ENCODE data around the gene SHB. TPM values are rescaled to one million over a fixed set of nuclear protein-coding genes. Genes with fewer than 3 reads are reported as not detected.
A peak's percentile ranks its signal among the peaks of the same experiment; 100 is the strongest.

SHB gene
- total and polyA plus RNA-seq, 2 experiments from 2014 or later = 28.2 to 46.9 TPM

DNA sequence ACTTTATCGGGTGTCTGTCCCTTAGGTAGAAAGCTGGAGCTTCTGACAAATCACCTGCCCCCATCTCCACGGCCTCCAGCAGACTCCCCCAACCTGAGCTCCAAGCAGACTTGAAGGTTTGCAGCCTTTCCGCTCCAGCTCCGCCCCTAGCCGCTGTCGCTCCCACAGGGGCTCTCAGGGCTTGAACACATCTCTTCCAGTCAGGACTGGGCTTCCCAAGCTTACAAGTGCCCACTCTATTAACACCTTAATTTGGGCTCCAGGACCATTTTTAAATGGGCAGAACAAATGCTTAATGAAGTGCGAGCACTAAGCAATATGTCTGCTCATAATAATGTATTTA, 147.9 kb downstream of the SHB start:
- TF ChIP-seq, protein P1, sequence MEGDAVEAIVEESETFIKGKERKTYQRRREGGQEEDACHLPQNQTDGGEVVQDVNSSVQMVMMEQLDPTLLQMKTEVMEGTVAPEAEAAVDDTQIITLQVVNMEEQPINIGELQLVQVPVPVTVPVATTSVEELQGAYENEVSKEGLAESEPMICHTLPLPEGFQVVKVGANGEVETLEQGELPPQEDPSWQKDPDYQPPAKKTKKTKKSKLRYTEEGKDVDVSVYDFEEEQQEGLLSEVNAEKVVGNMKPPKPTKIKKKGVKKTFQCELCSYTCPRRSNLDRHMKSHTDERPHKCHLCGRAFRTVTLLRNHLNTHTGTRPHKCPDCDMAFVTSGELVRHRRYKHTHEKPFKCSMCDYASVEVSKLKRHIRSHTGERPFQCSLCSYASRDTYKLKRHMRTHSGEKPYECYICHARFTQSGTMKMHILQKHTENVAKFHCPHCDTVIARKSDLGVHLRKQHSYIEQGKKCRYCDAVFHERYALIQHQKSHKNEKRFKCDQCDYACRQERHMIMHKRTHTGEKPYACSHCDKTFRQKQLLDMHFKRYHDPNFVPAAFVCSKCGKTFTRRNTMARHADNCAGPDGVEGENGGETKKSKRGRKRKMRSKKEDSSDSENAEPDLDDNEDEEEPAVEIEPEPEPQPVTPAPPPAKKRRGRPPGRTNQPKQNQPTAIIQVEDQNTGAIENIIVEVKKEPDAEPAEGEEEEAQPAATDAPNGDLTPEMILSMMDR (IDR thresholded peaks at IDR 0.05; ENCODE audit: low read depth, low read length) = no peak
- Histone ChIP-seq H3K4me3 (no peak overlapping the region), H3K9me3 (ENCODE audit: low read depth) (no peaks in the 10 kb centered on the region), H3K4me1 (ENCODE audit: low read depth) (peaks cover 17% of the 10 kb centered on the region), H3K27me3 (no peaks in the 10 kb centered on the region), H3K27ac (no peak overlapping the region), H3K36me3 (peaks cover 2% of the 10 kb centered on the region)
- no peak for DNase-seq (ENCODE audit: low read depth in 1 of 2, low spot score in 1 of 2)

DNA sequence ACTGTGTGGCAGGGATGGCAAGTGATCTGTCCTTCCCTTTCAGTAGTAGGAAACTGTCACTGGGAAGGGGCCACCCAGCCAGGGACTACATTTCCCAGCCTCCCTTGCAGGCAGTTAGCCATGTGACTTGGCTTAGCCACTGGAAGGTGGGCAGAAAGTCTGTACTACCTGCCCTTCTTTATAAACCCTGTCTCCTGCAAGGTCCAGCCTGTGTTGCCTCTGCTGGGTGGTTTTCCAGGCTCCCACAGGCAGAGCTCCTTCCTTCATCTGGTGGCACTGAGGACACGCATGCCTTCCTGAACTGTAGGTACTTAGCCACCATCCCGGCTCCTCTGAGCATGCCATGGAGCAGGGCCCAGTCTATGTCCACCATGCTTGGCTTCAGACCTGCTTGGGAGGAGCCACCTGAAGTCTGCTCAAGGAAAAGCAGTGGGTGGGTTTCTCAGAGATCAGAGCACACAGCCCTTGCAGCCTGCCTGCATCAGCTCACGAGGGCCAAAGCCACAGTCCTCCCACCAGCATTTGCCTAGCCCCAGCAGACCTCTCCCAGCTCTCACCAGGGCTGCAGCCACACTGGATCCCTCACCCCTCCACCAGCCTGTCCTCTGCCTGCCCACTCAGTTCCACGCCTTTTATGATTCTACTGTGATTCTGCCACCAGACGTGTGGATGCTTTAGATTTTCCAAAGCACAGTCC, 148.4 kb downstream of the SHB start:
- peak in 1 of 2 donors; percentile 32 for DNase-seq (ENCODE audit: low read depth in 1 of 2, low spot score in 1 of 2)
- H3K27ac ChIP-seq = no peak overlapping the region
- peaks cover 2% of the 10 kb centered on the region for H3K36me3 ChIP-seq
- peaks cover 17% of the 10 kb centered on the region for H3K4me1 ChIP-seq (ENCODE audit: low read depth)
- H3K4me3 ChIP-seq = no peak overlapping the region
- no peaks in the 10 kb centered on the region for H3K9me3 ChIP-seq (ENCODE audit: low read depth)
- TF ChIP-seq, protein P1 (IDR thresholded peaks at IDR 0.05; ENCODE audit: low read depth, low read length) = no peak
- H3K27me3 ChIP-seq = no peaks in the 10 kb centered on the region

DNA sequence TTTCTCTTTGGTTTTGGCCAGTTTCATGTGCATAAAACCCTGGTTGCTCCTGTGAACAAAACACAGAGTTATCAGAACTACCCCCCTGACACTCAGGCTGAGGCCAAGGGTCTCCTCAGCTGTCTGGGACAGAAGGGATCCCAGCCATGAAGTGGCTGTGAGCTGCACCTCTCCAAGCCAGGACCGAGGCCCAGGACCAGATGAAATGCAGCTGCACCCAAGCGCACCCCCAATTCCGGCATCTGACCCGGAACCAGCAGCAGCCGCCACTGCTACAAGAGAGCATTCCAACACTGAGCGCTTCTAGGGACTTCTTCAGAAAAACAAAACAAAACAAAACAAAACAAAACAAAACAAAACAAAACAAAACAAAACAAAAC, 149.1 kb downstream of the SHB start:
- no peak for DNase-seq (ENCODE audit: low read depth in 1 of 2, low spot score in 1 of 2)
- TF ChIP-seq, protein P1 (IDR thresholded peaks at IDR 0.05; ENCODE audit: low read depth, low read length) = no peak
- no peaks in the 10 kb centered on the region for H3K27me3 ChIP-seq
- H3K4me3 ChIP-seq = no peak overlapping the region
- H3K36me3 ChIP-seq = peaks cover 2% of the 10 kb centered on the region
- H3K9me3 ChIP-seq (ENCODE audit: low read depth) = no peaks in the 10 kb centered on the region
- H3K27ac ChIP-seq = no peak overlapping the region
- peaks cover 17% of the 10 kb centered on the region for H3K4me1 ChIP-seq (ENCODE audit: low read depth)

DNA sequence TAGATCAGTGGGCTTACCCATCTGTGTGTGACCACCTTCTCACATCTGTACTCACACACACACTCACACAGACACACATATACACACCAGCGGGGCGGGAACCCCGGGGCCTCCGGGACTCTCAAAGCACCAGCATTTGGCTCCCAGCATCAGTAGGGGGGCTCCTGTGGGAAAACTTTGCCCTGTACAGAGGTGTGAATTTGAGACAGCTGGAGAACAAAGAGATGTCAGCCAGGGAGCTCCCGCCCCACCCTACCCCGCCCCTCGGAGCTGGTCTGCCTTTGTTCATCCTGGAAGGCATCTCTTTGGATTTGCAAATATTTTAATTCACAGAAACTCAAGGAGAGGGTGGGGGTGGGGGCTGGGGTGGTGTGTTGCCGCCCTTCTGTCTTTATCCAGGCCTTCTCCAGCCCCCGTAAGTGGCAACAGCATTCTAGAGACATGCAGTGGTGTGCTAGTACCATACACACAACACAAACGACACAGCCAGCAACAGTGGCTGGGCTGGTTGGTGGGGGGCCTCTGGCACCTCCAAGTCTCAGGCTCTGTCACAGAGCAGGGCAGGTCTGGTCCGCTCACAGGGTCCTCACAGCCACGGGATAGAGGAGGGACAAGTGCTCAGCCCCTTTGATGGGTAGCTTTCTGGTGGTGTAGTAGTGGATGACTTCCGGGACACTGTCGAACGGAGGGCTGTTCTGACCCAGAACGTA, 149.6 kb downstream of the SHB start:
- H3K36me3 ChIP-seq = peaks cover 2% of the 10 kb centered on the region

DNA sequence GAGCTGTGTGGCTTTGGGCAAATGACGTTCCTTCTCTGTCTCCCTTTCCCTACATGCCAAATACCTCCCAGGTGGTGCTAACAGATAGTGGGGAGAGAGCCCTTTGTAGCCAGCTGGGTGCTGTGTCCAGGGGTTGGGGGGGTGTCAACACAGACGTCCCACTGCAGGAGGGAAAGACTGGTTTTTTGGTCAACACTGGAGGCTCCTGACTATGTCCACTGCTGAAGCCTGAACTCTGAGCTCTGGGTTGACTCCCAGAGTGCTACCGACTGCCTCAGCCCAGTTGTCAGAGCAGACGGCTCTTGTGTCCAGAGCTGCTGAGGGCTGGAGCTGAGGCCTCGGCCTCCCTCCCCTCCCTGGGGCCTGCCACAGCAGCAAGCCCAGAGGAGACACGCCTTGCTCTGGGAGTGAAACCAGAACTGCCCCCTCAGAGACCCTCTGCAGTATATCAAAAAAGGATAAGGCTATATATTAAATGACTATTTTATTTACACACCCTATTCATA, 150.3 kb downstream of the SHB start:
- H3K27me3 ChIP-seq = no peaks in the 10 kb centered on the region
- H3K9me3 ChIP-seq (ENCODE audit: low read depth) = no peaks in the 10 kb centered on the region
- TF ChIP-seq, protein P1 (IDR thresholded peaks at IDR 0.05; ENCODE audit: low read depth, low read length) = no peak
- no peak overlapping the region for H3K27ac ChIP-seq
- no peak overlapping the region for H3K4me3 ChIP-seq
- DNase-seq (ENCODE audit: low read depth in 1 of 2, low spot score in 1 of 2) = no peak
- peaks cover 17% of the 10 kb centered on the region for H3K4me1 ChIP-seq (ENCODE audit: low read depth)
- peaks cover 2% of the 10 kb centered on the region for H3K36me3 ChIP-seq

More for the DNA sequence above, 149.6 kb downstream of the SHB start:
- H3K9me3 ChIP-seq (ENCODE audit: low read depth) = no peaks in the 10 kb centered on the region
- H3K4me1 ChIP-seq (ENCODE audit: low read depth) = peaks cover 17% of the 10 kb centered on the region
- TF ChIP-seq, protein P1 (IDR thresholded peaks at IDR 0.05; ENCODE audit: low read depth, low read length) = no peak
- no peaks in the 10 kb centered on the region for H3K27me3 ChIP-seq
- H3K4me3 ChIP-seq = no peak overlapping the region
- no peak for DNase-seq (ENCODE audit: low read depth in 1 of 2, low spot score in 1 of 2)
- H3K27ac ChIP-seq = no peak overlapping the region

All from cardiac muscle cell (in vitro differentiated cells and primary cell).